SU-DHL-6 (cell line): ENCODE measurements around the gene NPAS3.

Source experiments
- H2AFZ ChIP-seq: fragments of 200-600 bp; sonication (generic); 2 replicates; pipeline ENCODE4 v1.6.1; 2014; ENCODE audit warnings: low read depth, mild to moderate bottlenecking, moderate library complexity, mixed read lengths, antibody characterized with exemption, low read length; ENCODE audit not compliant: severe bottlenecking
- H3F3A ChIP-seq: fragments of 200-600 bp; shearing (Covaris generic); 2 replicates; pipeline ENCODE4 v1.6.0; 2016; ENCODE audit warnings: antibody characterized with exemption, mild to moderate bottlenecking; ENCODE audit not compliant: insufficient read depth
- H3K27ac ChIP-seq: fragments of 200-600 bp; sonication (generic); 2 replicates; pipeline ENCODE4 v1.5.1; 2016; ENCODE audit warnings: low read depth, mild to moderate bottlenecking, low read length, moderate library complexity, mixed read lengths
- H3K27me3 ChIP-seq: fragments of 200-600 bp; sonication (generic), shearing (Covaris generic); 2 replicates; pipeline ENCODE4 v1.6.0; 2014; ENCODE audit warnings: mild to moderate bottlenecking, low read length
- H3K36me3 ChIP-seq: fragments of 200-600 bp; sonication (generic); 2 replicates; pipeline ENCODE4 v1.6.1; 2014; ENCODE audit warnings: mild to moderate bottlenecking, low read length, mixed read lengths
- H3K4me2 ChIP-seq: fragments of 300-600, 200-600 bp; shearing (Covaris generic), sonication (generic); 2 replicates; pipeline ENCODE4 v1.6.0; 2014; ENCODE audit warnings: low read length, low read depth, mild to moderate bottlenecking; ENCODE audit not compliant: poor library complexity, severe bottlenecking
- H3K4me3 ChIP-seq: fragments of 200-600 bp; sonication (generic); 2 replicates; pipeline ENCODE4 v1.5.1; 2014; ENCODE audit warnings: antibody characterized with exemption, low read length, mild to moderate bottlenecking, mixed read lengths; ENCODE audit not compliant: insufficient read depth, poor library complexity, severe bottlenecking
- H3K79me2 ChIP-seq: fragments of 200-600 bp; sonication (generic); 2 replicates; pipeline ENCODE4 v1.6.1; 2014; ENCODE audit warnings: mild to moderate bottlenecking, low read length, moderate library complexity; ENCODE audit not compliant: insufficient read depth
- H3K9ac ChIP-seq: fragments of 200-600 bp; sonication (generic); 2 replicates; pipeline ENCODE4 v1.7.0; 2014; ENCODE audit warnings: mild to moderate bottlenecking, low read length
- H3K9me2 ChIP-seq: fragments of 200-600 bp; sonication (generic); replicated peaks from 2 replicates; pipeline ENCODE4 v1.6.1; 2014; ENCODE audit warnings: low read length; ENCODE audit not compliant: insufficient read depth
- H3K9me3 ChIP-seq: fragments of 200-600 bp; sonication (generic); 2 replicates; pipeline ENCODE4 v1.6.1; 2014; ENCODE audit warnings: low read length, mixed read lengths; ENCODE audit not compliant: insufficient read depth
- H4K20me1 ChIP-seq: fragments of 200-600 bp; sonication (generic); 2 replicates; pipeline ENCODE4 v1.6.1; 2014; ENCODE audit warnings: low read depth, mild to moderate bottlenecking, antibody characterized with exemption, low read length, moderate library complexity, mixed read lengths
- CTCF ChIP-seq: fragments of 200-600 bp; sonication (generic); IDR thresholded peaks from one replicate; pipeline ENCODE4 v1.5.1; 2017; ENCODE audit warnings: antibody characterized with exemption, mild to moderate bottlenecking, low read length, moderate library complexity; ENCODE audit not compliant: insufficient read depth, poor library complexity, severe bottlenecking
- EZH2phosphoT487 ChIP-seq: fragments of 200-600 bp; sonication (generic), shearing (Covaris generic); conservative IDR thresholded peaks from 2 replicates; pipeline ENCODE4 v1.6.1; 2018; ENCODE audit warnings: mild to moderate bottlenecking, antibody characterized with exemption, low read length, moderate library complexity, mixed read lengths

The NPAS3 gene

GRCh38 chr14:33452995-33453394 is 514.3 kb downstream of the NPAS3 start:
- H3K9me3 ChIP-seq, result no peaks in the 10 kb centered on the region
- no peaks in the 10 kb centered on the region for H4K20me1 ChIP-seq
- no peak overlapping the region for H3K27ac ChIP-seq
- no peaks in the 10 kb centered on the region for H3K27me3 ChIP-seq
- no peak overlapping the region for H3K9ac ChIP-seq
- H3K9me2 ChIP-seq, result no peaks in the 10 kb centered on the region; the same call in 1 of the 2 replicates
- H3K4me2 ChIP-seq, result no peak overlapping the region
- no peak for TF ChIP-seq CTCF
- TF ChIP-seq EZH2phosphoT487, result no peak
- no peak overlapping the region for H3K4me3 ChIP-seq
- H2AFZ ChIP-seq, result no peak overlapping the region
- 0 out of 2 replicates have a peak, but pooled peaks cover under 1% of the 10 kb centered on the region for H3K36me3 ChIP-seq
- H3F3A ChIP-seq, result no peaks in the 10 kb centered on the region
- no peaks in the 10 kb centered on the region for H3K79me2 ChIP-seq

DNA sequence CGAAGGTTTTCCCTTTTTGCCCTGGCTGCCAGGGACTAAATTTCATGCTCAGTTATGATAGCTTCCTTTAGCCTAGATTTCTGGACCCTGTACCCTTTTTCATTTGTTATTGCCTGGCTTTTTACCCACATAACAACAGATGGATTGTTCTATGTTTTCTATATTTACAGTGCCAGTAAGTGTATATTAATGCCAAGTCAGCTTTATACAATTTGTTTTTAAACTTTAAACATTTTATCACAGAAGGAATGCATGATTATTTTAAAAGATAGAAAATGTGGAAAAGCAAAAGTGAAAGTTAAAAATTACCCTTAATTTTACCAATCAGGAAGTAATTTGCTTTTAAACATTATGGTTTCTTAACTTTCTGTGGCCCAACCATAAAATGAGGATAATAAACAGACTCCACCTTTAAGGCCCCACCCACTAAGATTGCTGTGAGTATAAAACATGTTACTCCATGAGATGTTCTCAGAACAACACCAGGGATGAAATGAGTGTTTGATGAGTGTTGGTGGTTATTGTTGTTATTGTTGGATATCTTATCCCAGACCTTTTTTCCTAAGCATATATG is 515.4 kb downstream of the NPAS3 start:
- H2AFZ ChIP-seq, result no peak overlapping the region
- H3F3A ChIP-seq, result no peaks in the 10 kb centered on the region
- H3K27me3 ChIP-seq, result no peaks in the 10 kb centered on the region
- H3K9ac ChIP-seq, result no peak overlapping the region
- H3K4me2 ChIP-seq, result no peak overlapping the region
- no peak overlapping the region for H3K27ac ChIP-seq
- no peak for TF ChIP-seq EZH2phosphoT487
- TF ChIP-seq CTCF, result no peak
- no peaks in the 10 kb centered on the region for H4K20me1 ChIP-seq
- H3K36me3 ChIP-seq, result 0 out of 2 replicates have a peak, but pooled peaks cover 3% of the 10 kb centered on the region
- no peak overlapping the region for H3K4me3 ChIP-seq
- H3K9me3 ChIP-seq, result no peaks in the 10 kb centered on the region
- H3K79me2 ChIP-seq, result no peaks in the 10 kb centered on the region
- no peaks in the 10 kb centered on the region; the same call in 1 of the 2 replicates for H3K9me2 ChIP-seq

DNA sequence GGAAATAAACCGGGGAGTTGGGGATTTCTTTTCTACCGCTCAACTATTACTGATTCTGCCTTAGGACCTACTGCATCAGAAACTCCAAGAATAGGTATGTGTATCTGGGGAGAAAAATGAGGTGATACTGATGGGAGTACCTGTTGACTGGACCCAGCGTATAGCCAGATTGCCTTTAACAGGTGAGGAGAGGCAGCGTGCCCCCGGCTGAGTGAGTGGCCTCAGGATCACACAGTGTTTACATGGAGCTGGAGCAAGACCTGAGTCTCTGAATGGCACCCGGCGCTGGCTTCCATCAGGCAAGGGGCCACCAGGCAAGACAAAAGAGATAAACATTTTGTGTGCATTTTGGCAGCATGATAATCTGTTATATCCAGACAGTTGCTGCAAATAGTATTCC is 516.0 kb downstream of the NPAS3 start:
- Histone ChIP-seq H3K4me3 (no peak overlapping the region), H3K36me3 (0 out of 2 replicates have a peak, but pooled peaks cover 3% of the 10 kb centered on the region), H4K20me1 (no peaks in the 10 kb centered on the region), H3K9me2 (no peaks in the 10 kb centered on the region; the same call in 1 of the 2 replicates), H3K27me3 (no peaks in the 10 kb centered on the region), H3K9ac (no peak overlapping the region), H3K9me3 (no peaks in the 10 kb centered on the region), H3K79me2 (no peaks in the 10 kb centered on the region), H3F3A (no peaks in the 10 kb centered on the region), H3K27ac (no peak overlapping the region), H2AFZ (no peak overlapping the region), H3K4me2 (no peak overlapping the region)
- TF ChIP-seq EZH2phosphoT487 (no peak), CTCF (no peak)
